NCI-H345 treated with DMSO at 0.1 percent for 48 hours (cell line): ENCODE data around the gene CLK1.
"Not testable (repeated sequence)": the region's sequence is repeated elsewhere in the genome, so short reads cannot be mapped to it uniquely, and the experiment has no call there.

Experiments used
- DNase-seq: peaks from one replicate; lab custom pipeline; 2025; ENCODE audit not compliant: unreplicated experiment; lab: John Stamatoyannopoulos, UW

The CLK1 gene

DNA sequence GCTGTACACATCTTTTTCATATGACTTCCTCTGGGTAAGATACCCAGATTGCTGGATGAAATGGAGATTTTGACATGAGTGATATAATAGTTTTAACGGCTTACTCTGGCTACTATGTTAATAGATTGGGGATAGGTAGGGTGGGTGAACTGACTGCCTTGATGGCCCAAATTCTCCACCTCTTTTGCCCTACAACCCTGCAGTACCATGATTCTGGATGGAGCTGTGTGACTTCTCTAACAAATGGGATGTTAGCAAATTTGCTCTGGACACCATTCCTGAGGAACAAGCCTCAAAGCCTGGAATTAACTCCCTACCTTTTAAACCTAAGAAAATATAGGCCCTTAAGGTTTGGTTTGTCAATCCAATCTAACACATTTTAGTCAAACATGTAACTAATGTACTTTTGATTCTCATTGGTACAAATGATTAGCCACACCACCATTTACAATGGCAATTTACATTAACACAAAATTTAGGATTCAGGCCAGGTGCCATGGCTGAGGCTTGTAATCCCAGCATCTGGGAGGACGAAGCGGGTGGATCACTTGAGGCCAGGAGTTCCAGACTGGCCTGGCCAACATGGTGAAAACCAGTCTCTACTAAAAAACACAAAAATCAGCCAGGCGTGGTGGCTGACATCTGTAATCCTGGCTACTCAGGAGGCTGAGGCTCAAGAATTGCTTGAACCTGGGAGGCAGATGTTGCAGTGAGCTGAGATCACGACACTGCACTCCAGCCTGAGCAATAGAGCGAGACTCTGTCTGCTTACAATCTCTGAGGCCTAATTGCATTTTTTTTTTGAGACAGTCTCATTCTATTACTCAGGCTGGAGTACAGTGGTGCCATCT, 12.8 kb downstream of the CLK1 start:
- DNase-seq: no peak

DNA sequence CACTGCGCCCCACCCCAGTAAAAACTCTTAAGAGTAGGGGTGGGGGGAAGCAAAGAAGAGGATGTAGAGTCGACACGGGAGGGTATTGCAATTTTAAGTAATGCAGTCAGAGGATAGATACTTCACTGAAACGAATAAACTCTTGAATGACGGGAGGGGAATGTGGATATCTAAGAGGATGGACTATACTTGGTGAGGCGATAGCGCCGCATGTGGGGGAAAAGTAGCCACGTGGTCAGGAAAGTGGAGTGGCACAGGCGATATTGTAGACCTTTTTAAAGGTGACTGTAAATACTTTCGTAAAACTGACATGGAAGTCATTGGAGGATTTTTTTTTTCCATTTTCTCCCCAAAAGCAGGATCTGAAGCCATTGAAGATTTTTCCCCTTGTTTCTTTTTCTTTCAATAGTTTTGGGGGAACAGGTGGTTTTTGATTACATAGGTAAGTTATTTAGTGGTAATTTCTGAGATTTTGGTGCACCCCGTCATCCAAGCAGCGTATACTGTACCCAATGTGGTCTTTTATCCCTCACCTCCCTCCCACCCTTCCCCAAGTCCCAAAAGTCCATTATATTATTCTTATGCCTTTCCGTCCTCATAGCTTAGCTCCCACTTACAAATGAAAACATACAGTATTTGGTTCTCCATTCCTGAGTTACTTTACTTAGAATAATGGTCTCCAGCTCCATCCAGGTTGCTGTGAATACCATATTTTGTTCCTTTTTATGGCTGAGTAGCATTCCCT, 13.8 kb downstream of the CLK1 start:
- DNase-seq: no peak

DNA sequence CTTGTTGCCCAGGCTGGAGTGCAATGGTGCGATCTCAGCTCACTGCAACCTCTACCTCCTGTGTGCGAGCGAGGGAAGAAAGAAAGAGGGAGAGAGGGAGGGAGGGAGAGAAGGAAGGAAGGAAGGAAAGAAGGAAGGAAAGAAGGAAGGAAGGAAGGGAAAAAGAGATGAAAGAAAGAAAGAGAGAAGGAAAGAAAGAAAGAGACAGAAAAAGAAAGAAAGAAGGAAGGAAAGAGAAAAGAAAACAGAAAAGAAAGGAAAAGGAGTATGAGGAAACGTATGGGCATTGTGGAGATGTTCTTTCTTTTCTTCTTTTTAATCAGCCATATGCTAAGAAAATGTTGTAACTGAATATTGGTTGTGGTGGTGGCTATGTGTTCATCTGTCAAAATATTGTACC, 16.5 kb downstream of the CLK1 start:
- DNase-seq: no peak

DNA sequence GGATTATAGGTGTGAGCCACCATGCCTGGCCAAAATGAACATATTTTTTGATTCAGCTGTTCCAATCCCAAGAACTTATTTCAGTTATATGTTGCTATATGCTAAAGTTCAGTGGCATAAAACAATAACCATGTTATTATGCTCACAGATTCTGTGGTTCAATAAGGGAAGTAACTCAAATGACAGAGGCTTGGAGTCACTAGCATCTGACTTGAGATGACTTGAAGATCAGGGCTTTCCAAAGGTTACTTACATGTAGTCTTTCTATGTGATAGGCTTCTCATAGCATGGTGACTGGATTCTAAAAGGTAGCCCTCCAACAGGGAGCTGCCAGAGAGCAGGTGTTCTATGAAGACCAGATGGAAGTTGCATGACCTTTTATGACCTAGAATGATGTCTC, 17.2 kb downstream of the CLK1 start:
- DNase-seq: no peak

DNA sequence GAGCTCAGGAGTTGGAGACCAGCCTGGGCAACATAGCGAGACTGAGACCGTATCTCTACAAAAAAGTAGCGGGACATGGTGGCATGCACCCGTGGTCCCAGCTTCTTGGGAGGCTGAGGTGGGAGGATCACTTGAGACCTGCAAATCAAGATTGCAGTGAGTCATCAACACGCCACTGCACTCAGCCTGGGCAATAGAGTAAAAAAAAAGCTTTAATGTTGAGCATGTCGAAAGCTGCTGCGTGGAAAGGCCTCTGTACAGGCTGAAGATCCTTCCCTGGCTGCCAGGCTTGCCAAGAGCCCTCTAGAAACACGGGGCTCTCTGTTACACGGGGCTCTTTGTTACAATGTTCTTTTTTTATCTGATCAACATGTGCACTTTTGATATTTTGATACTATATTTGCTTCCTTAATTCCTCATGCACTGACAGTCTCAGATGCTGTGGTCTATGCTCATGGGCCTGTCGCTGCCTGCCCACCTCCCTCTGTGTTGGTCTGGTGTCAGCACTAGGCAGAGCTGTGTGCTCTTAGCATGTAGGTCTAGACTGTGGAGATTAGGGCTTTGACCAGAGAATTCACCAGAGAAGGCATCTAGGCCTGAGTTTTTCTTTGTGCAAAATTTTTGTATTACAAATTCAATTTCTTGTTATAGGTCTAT, 18.7 kb downstream of the CLK1 start:
- no peak for DNase-seq

DNA sequence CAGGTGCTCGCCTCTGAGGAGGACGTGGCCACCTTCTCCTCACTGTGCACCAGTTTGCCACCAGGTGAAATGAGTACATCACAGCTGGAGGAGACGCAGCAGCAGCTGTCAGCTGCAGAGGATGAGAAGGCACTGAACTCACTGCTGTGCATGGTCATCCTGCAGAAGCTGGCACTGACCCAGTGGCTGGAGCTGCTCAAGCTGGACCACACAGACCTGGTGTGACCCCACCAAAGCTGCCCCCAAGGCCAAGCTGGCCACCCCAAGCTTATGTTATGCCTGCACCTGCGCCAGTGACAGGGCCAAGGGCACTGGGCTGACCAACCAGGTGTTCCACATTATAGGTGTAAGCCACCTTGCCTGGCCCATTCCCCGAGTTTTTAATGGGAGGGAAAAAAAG, 19.3 kb downstream of the CLK1 start:
- DNase-seq: no peak

DNA sequence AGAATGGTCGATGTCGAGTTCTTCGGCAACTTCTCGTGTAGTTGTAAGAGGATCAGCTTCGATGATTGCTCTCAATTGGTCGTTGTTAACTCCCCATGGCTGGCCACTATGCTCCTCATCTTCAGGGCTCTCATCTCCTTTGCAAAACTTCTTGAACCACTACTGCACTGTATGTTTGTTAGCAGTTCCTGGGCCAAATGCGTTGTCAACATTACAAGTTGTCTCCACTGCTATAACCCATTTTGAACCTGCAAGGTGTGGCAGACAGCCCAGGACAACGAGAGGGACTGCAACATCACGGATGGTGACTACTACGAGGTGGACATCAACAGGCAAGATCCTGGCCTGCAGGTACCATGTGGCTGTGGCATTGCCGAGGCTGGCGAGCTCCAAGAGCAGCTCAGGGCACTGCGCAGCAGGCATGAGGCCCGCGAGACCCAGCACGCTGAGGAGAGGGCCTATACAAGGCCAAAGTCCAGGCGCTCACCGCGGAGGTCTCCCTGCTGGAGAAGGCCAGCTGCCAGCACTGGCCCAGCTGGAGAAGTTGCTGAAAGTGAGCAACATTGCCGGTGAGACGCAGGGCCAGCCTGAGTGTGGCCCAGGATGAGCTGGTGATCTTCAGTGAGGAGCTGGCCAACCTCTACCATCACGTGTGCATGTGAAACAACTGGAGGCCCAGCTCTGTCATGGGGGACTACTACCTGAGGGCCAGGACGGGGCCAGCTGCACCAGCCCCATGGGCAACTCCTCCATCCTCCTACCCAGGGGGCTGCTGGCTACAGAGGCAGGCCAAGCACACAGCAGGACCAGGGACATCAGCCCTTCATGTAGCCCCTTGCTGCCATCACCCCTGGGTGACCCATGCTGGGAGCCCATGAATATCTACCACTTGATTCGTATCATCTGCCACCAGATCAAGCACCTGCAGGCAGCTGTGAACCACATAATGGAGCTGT, 20.2 kb downstream of the CLK1 start:
- no peak for DNase-seq

DNA sequence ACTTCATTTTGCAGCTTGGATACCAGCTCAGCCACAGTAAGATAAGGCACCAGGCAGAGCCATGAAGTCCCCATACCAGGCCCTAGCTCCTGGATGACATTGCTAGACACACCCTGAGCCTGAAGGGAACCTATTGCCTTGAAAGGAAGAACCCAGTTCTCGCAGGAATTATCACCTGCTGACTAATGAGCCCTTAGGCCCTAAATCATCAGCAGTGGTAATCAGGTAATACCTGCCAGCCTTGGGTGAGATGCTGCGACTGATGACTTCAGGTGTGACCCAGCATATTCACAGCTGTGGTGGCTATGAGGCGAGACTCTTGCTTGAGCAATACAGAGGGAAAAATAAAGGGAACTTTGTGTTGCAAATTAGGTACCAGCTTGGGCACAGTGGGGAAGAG, 24.9 kb downstream of the CLK1 start:
- no peak for DNase-seq

DNA sequence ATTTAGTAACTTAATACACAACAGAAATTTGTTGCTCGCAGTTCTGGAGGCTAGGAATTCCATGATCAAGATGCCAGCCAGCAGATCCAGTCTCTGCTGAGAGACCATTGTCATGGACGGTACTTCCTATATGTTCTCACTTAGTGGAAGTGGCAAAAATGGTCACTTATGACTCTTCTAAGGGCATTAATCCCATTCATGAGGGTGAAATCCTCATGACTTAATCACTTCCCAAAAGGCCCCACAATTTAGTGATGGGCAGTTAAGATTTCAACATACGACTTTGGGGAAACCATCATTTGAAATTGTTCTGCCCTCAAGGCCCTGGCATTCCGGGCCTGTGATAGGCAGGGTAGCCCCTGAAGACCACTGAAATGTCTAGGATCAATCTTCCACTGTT, 29.8 kb downstream of the CLK1 start:
- no peak for DNase-seq

DNA sequence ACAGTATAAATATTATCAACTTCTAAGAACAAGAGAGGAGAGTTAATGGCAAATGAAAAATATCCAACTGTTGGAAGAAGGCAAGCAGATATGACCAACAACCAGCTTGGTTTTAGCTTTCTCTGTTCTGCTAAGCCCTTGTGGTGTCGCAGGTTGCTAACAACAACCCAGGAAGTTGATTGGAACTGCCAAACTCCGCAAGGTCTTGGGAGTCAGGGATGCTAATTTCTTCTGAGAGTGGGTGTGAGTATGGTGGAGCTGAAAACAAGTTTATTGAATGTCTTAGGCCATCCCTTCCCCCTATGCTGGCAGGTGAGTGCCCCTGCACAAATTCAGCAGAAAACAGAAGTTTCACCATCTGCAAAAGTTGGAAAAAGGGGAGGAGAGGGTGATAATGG, 35.2 kb downstream of the CLK1 start:
- no peak for DNase-seq

DNA sequence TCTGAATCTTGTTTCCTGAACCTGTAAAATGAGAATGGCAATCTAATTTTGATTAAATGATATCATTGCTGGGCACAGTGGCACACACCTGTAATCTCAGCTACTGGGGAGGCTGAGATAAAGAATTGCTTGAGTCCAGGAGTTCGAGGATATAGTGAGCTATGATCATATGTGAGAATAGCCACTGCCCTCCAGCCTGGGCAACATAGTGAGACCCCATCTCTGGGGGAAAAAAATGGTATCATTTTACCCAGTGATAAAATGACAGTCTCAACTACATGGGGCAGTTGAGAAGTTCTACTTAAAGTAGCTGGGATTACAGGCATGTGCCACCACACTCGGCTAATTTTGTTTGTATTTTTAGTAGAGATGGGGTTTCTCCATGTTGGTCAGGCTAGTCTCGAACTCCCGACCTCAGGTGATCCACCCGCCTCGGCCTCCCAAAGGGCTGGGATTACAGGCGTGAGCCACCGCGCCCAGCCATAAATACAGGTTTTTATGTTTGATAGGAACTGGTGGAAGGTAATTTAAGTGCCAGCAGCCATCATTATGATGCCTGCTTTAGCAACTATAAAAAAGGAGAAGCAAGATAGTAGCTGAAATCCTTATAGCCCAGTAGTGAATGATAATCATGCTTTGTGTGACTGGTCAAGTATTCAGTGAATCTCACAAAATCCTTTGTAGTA, 35.7 kb downstream of the CLK1 start:
- DNase-seq: no peak

DNA sequence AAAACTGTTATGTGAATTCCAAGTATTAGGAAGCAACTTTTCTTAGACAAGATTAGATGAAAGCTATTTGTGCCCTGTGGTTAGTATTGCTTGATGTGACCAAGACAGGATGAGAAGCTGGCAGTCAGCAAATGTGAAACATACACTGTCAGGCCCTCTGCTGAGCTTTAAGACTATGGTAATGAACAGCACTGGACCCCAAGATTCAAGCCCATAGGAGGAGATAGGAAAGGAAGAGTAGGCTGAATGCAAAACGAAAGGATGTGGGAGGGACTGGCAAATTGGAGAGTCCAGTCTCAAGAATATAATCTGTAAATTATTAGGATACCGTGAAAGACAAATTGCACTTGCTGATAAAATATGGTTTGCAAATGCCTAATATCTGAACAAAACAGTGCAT, 36.4 kb downstream of the CLK1 start:
- no peak for DNase-seq

DNA sequence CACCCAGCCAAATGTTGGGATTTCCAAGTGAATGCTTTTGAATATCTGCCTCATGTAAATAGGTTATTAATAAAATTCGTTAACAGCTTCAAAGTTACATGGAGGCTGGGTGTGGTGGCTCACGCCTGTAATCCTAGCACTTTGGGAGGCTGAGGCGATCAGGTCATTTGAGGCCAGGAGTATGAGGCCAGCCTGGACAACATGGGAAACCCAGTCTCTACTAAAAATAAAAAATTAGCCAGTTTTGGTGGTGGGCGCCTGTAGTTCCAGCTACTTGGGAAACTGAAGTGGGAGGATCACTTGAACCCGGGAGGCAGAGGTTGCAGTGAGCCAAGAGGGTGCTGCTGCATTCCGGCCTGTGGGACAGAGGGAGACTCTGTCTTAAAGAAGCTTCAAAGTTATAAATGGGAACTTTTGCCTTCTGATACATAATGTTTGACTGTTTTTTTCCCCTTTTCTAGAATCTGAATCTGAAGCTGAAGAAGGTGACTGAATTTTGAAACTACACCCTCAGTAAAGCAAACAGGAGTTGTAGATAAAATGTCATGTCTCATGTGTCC, 42.7 kb downstream of the CLK1 start:
- no peak for DNase-seq

DNA sequence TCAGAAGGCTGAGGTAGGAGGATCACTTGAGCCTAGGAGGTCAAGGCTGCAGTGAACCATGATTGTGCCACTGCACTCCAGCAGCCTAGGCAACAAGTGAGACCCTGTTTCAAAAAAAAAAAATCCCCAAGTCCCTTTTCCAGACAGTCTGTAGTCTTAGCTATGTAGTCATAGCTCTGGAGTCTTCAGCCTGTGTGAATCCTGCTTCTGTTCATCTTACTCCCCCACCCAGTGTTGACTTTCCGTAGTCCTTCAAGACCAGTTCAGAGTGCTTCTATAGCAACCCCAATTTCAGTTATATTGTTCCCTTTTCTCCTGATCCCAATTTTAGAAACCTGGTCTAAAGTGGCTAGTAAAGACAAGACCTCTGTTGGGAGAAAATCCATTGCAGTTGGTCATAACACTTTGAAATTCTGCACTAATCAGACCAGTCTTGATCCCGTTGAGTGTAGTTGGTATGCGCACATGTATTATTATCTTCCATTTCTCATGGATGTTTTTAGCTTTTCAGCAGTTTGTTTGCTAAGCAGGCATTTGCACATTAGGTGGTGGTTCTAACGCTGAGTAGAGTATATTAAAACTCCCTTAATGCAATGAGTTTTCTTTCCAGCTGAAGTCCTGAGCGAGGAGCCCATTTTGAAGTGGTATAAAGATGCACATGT, 43.8 kb downstream of the CLK1 start:
- DNase-seq: no peak

DNA sequence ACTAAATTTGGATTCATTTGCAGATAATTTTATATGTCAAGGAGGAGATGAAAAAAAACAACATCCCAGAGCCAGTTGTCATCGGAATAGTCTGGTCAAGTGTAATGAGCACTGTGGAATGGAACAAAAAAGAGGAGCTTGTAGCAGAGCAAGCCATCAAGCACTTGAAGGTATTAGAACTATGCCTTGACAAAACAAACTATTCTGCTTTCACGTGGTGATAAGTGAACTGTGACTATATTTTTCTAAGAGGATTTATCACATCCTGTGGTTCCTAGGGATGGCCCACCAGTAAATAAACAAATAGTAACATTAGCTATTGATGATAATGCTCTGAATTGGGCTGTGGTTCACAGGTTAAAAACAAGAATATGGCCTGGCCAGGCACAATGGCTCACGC, 45.7 kb downstream of the CLK1 start:
- not testable (repeated sequence) for DNase-seq

DNA sequence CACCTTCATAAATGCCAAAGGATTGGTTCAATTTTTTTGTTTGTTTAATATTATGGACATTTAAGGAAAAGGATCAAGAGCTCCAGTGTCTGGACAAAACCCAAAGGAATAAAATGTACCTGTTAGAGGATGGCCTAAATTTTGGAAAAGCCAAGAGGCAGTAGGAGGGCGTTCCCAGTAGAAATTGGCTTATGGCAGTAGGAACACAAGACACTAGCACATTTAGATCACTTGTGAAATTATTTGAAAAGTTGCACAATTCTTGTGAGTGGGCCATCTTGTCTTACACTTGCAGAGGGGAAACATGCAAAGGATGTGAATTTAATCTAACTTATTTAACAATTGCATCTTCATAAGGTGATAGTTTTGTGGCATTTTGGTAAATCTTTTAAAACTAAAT, 49.5 kb downstream of the CLK1 start:
- DNase-seq: no peak

DNA sequence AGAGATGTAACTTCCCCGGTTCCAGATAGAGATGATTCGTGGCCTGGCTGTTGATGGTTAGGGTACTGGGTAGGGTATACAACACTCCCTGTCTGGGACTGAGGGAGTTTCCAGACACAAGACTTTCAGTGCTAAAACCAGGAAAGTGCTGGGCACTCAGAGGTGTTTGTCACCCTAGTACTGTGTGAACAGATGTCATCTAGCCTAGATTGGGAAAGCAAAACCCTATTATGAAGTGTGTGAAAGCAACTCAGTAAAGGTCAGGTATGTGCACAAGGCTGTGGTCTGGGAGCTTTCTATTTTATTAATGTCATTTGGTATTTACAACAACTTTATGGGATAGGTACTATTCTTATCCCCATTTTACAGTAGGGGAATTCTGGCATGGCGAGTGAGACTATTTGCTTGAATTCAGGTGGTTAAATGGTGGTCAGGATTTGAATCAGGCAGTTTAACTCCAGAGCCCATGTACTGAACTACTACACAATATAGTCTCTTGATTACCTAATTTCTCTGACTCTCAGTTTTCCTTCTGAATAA, 50.1 kb downstream of the CLK1 start:
- no peak for DNase-seq

DNA sequence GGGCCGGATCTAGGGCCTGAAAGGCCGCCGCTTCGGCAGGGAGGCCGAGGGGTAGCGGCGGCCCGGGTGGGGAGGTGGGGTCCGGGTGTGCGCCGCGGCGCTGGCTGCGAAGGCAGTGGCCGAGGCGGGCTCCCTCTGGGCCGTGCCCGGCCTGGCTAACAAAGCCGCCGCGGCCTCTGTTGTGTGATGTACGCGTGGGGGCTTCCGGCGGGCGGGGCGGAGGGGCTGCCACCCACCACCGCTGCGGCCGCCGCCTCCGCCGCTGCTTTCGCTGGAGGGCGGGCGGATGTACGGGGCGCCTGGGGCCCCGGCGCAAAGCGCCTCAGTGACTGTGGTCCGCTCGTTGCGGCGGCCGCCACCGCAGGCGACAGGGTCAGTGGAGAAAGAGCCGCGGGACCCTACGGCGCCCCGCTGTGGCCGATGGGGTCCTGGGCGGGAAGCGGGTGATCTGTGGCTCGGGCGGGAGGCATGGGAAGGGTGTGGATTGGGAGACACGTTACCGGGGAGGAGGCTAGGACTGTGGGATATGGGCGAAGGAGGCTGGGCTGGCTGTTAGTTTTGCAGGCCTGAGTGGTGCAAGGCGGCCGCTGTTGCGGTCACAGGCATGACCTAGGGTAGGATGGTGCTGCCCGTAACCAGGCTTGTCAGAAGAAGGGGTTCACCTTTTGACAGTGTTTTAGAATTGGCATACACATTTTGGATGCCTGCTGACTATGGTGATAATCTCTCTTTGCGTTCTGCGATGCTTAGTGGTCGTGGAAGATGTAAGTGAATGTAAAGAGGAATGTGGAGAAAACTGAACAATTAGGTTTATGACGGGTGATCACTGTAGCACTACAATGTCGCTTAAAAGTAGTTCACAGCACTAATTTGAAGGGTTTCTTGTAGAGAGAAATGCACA, 52.1 kb downstream of the CLK1 start:
- DNase-seq: no peak
